Measurements from ENCODE around the gene NFATC2. TPM values are rescaled to one million over a fixed set of nuclear protein-coding genes. Genes with fewer than 3 reads are reported as not detected.

NFATC2 gene
- total and polyA plus RNA-seq, 2 experiments from 2014 or later, result 0.52 to 0.59 TPM

DNA sequence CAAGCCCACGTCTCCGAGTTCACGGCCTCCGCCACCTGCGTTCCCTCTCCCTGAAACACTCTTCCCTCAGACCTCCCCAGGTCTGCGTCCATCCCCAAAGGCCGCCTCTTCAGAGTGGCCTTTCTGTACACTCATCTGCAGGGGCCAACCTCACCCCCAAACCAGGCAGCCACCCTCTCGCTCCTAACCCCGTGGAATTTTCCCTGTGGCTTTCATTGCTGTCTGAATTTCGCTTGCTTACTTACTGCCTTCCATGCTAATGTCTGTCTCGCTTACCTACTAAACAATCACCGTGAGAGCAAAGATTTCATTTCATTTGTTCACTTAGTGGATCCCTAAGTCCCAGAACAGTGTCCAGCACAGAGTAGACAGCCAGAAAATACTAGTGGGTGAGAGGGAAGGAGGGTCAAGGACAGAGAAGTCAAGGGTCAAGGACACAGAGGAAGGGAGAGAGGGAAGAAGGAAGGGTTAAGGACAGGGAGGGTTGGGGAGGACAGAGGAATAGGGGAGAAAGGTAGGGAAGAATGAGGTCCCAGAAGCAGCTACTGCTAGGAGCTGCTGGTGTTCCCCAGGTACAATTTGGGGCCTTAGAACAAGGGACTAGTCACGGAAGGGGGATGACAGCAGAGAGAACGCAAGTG is 114.7 kb downstream of the NFATC2 start (continued):
- TF ChIP-seq, protein P1, sequence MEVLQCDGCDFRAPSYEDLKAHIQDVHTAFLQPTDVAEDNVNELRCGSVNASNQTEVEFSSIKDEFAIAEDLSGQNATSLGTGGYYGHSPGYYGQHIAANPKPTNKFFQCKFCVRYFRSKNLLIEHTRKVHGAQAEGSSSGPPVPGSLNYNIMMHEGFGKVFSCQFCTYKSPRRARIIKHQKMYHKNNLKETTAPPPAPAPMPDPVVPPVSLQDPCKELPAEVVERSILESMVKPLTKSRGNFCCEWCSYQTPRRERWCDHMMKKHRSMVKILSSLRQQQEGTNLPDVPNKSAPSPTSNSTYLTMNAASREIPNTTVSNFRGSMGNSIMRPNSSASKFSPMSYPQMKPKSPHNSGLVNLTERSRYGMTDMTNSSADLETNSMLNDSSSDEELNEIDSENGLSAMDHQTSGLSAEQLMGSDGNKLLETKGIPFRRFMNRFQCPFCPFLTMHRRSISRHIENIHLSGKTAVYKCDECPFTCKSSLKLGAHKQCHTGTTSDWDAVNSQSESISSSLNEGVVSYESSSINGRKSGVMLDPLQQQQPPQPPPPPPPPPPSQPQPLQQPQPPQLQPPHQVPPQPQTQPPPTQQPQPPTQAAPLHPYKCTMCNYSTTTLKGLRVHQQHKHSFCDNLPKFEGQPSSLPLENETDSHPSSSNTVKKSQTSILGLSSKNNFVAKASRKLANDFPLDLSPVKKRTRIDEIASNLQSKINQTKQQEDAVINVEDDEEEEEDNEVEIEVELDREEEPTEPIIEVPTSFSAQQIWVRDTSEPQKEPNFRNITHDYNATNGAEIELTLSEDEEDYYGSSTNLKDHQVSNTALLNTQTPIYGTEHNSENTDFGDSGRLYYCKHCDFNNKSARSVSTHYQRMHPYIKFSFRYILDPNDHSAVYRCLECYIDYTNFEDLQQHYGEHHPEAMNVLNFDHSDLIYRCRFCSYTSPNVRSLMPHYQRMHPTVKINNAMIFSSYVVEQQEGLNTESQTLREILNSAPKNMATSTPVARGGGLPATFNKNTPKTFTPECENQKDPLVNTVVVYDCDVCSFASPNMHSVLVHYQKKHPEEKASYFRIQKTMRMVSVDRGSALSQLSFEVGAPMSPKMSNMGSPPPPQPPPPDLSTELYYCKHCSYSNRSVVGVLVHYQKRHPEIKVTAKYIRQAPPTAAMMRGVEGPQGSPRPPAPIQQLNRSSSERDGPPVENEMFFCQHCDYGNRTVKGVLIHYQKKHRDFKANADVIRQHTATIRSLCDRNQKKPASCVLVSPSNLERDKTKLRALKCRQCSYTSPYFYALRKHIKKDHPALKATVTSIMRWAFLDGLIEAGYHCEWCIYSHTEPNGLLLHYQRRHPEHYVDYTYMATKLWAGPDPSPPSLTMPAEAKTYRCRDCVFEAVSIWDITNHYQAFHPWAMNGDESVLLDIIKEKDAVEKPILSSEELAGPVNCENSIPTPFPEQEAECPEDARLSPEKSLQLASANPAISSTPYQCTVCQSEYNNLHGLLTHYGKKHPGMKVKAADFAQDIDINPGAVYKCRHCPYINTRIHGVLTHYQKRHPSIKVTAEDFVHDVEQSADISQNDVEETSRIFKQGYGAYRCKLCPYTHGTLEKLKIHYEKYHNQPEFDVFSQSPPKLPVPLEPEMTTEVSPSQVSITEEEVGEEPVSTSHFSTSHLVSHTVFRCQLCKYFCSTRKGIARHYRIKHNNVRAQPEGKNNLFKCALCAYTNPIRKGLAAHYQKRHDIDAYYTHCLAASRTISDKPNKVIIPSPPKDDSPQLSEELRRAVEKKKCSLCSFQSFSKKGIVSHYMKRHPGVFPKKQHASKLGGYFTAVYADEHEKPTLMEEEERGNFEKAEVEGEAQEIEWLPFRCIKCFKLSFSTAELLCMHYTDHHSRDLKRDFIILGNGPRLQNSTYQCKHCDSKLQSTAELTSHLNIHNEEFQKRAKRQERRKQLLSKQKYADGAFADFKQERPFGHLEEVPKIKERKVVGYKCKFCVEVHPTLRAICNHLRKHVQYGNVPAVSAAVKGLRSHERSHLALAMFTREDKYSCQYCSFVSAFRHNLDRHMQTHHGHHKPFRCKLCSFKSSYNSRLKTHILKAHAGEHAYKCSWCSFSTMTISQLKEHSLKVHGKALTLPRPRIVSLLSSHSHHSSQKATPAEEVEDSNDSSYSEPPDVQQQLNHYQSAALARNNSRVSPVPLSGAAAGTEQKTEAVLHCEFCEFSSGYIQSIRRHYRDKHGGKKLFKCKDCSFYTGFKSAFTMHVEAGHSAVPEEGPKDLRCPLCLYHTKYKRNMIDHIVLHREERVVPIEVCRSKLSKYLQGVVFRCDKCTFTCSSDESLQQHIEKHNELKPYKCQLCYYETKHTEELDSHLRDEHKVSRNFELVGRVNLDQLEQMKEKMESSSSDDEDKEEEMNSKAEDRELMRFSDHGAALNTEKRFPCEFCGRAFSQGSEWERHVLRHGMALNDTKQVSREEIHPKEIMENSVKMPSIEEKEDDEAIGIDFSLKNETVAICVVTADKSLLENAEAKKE (CRISPR knock-in tag; IDR thresholded peaks at IDR 0.05), result no peak
- no peak for TF ChIP-seq CREB1 (CRISPR knock-in tag; IDR thresholded peaks at IDR 0.05; ENCODE audit: low read depth)
- TF ChIP-seq JUNB (IDR thresholded peaks at IDR 0.05; ENCODE audit: unreplicated experiment), result no peak
- TF ChIP-seq, protein P2, sequence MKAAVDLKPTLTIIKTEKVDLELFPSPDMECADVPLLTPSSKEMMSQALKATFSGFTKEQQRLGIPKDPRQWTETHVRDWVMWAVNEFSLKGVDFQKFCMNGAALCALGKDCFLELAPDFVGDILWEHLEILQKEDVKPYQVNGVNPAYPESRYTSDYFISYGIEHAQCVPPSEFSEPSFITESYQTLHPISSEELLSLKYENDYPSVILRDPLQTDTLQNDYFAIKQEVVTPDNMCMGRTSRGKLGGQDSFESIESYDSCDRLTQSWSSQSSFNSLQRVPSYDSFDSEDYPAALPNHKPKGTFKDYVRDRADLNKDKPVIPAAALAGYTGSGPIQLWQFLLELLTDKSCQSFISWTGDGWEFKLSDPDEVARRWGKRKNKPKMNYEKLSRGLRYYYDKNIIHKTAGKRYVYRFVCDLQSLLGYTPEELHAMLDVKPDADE (IDR thresholded peaks at IDR 0.05), result no peak
- TF ChIP-seq ZNF331 (CRISPR knock-in tag; IDR thresholded peaks at IDR 0.05; ENCODE audit: low read depth), result no peak
- TF ChIP-seq EZH2 (IDR thresholded peaks at IDR 0.05; ENCODE audit: low read depth, unreplicated experiment), result no peak
